NT2/D1 (cell line): ENCODE data around the gene OR6S1.

Experiments used
- SUZ12 ChIP-seq: IDR thresholded peaks from 2 replicates; pipeline ENCODE4 v1.6.1; 2011; ENCODE audit not compliant: insufficient read length, insufficient read depth; ENCODE audit errors: extremely low read depth
- YY1 ChIP-seq: IDR thresholded peaks from 2 replicates; pipeline ENCODE4 v1.6.1; 2011; ENCODE audit not compliant: insufficient read length, insufficient read depth
- ZNF274 ChIP-seq: IDR thresholded peaks from 2 replicates; pipeline ENCODE4 v1.6.1; 2011; ENCODE audit warnings: mild to moderate bottlenecking, low read depth, low read length

- no peak for TF ChIP-seq YY1
- TF ChIP-seq ZNF274: no peak
- no peak for TF ChIP-seq SUZ12
Observed at GRCh38 chr14:20597108-20597507, 44.4 kb downstream of the OR6S1 start.
